RPMI7951 (cell line): Measurements from ENCODE around the gene ASB2. TPM values are rescaled to one million over a fixed set of nuclear protein-coding genes. Genes with fewer than 3 reads are reported as not detected.
A peak's percentile ranks its signal among the peaks of the same experiment; 100 is the strongest.

Experiments
- DNase-seq: peaks from one replicate; pipeline ENCODE4 v3.0.0-alpha.2; 2012; ENCODE audit warnings: low read depth
- total RNA-seq: library from RNA; depleted of rRNA; stranded (reverse); fragments of >200 nt; shearing (Covaris generic); gene quantifications from 2 replicates; pipeline ENCODE4 v1.2.3, GENCODE V29; 2014

Gene ASB2
- total RNA-seq, 1 experiment from 2014 or later, result 0.36 TPM

DNA sequence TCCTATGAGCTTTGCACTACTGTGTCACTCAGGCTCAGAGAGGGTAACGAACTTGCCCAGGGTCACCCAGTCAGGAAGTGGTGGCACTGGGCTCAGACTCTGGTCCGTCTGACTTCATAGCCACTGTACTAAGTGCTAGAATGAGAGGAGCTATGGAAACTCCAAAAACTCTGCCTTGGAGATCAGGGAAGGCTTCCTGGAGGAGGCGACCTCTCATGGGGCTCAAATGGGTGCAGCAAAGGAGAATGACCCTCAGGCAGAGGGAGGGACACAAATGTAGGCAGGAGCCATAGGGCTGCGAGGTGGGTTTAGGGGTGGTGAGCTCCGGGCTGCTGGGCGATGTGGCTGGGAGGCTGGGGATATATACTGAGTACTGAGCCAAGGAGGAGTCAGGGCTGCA is 23.9 kb upstream of the ASB2 start:
- no peak for DNase-seq

GRCh38 chr14:93999573-93999972 is 23.2 kb upstream of the ASB2 start:
- DNase-seq, result no peak

DNA sequence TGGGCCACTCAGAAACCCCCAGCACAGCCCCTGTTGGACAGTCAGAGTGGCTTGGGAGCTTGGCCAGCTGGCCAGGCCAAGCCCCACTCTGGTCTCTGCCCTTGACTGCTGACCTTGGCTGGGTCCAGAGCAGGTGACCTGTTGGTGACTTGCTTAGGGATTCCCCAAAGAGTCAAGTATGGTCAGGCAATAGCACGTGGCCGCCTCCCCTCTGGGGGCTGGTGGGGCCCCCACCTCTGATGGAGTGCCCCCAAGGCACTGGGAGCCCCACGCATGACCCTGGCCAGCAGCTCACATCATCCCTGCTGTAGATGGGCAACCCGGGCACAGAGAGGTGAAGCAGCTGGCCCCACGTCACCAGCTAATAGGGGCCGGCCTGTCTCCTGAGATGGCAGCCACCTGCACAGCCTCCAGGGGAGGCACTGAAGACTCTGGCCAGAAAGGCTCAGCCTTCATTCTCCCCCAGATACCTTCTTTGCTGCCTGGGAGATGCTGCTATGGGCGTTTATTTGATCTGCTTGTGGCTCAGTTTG is 22.6 kb upstream of the ASB2 start:
- DNase-seq, result no peak

DNA sequence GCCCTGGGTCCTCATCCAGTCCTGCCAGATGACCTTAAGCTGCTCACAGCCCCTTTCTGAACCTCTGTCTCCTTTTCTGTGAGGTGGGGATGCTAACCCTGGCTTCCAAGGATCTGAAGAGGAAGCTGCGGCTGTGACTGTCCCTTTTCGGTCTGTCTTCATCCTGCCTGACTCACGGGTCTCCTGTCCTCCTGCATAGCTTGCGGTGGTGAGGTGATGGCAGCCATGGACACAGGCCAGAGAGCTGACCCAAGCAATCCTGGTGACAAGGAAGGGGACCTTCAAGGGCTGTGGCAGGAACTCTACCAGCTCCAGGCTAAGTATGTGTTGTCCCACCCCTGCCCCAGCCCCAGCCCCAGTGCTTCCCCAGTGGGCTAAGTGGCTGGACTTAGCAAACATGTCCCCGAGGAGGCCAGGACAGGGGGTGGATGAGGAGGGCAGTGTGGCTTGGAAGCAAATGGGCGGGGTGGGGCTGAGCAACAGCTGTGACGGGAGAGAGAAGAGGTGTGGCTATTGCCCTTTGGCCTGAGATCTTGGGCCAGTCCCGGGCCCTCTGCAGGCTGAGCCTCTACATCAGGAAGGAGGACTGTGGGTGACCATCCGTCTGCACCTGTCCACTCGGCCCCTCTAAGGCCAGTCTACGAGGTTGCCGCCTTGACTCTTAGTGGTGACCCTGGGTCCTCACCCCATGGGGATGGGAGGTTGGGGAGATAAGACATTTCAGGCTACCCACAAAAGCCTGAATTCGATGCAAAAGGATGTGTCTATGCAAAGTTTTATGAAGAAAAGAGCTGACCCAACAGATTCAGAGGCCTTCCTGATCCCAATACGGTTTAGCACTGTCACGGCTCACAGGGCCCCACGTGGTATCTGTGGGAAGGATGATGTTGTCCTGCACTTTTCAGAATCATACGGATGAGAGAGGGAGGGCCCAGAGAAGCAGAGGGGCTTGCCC is 21.8 kb upstream of the ASB2 start:
- DNase-seq, result no peak

DNA sequence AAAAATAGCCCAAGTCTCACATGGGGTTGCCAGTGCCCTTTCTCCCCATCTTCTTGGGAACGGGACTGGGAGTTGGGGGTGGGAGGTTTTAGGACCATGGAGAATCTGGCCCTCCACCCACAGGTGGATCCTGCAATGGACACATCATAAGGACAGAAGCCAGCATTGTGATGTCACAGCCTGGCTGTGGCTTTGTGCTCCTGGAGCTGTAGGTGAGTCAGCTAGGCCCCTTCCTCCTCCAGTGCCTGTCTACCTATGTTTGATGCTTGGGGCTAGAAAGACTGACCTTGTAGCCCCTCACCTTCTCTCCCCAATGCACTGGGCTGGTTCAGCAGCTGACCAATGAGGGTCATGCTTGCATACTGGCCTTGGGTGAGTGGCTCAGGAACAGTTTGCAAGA is 20.7 kb upstream of the ASB2 start, which contains the start of gene CCDC197:
Gene CCDC197 (plus strand): TSS at position 220 of the 400 bp plus-strand sequence. CDS start 831 bp downstream, outside the sequence.
- DNase-seq, result no peak

- no peak for DNase-seq
These were observed 19.8 kb upstream of the ASB2 start for GRCh38 chr14:93996130-93996695.

GRCh38 chr14:93994919-93995682 is 18.7 kb upstream of the ASB2 start:
- DNase-seq, result peak; percentile 88

DNA sequence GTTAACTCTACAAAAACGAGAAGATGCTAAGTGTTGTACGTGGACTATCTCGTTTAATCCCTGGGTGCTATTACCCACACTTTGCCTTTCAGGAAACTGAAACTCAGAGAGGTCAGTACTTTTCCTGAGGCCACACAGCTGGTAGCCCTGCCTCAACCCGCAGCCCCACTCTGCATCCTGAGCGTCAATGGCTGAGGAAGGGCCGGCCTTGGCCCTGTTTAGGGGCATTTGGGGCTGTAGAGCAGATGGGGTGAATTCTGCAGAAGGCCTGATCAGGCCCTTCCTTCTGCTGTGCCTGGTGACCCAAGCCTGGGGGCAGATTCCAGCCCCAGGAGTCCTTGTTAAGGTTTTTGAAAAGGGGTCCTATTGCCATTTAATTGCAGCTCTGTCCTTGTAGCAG is 17.0 kb upstream of the ASB2 start:
- DNase-seq, result no peak

- no peak for DNase-seq
These were observed 15.3 kb upstream of the ASB2 start for GRCh38 chr14:93991649-93992048.

GRCh38 chr14:93991212-93991611 is 14.8 kb upstream of the ASB2 start:
- no peak for DNase-seq

DNA sequence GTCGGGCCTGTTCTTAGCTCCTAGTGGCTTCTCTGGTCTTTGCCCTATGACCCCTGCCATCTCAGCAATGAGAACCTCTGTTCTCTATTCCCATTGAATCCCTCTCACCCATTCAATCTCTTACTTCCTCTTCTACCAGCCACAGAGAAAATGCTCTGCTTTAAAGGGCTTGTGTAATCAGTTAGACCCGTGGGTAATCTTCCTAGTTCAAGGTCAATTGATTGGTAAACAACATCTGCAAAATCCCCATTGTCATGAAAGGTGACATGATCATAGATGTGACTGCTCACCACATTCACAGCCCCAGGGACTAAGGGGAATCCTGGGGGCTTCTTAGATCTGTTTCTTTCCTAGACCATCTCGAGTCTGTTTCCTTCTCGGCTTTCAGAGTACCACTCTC is 13.6 kb upstream of the ASB2 start:
- no peak for DNase-seq

DNA sequence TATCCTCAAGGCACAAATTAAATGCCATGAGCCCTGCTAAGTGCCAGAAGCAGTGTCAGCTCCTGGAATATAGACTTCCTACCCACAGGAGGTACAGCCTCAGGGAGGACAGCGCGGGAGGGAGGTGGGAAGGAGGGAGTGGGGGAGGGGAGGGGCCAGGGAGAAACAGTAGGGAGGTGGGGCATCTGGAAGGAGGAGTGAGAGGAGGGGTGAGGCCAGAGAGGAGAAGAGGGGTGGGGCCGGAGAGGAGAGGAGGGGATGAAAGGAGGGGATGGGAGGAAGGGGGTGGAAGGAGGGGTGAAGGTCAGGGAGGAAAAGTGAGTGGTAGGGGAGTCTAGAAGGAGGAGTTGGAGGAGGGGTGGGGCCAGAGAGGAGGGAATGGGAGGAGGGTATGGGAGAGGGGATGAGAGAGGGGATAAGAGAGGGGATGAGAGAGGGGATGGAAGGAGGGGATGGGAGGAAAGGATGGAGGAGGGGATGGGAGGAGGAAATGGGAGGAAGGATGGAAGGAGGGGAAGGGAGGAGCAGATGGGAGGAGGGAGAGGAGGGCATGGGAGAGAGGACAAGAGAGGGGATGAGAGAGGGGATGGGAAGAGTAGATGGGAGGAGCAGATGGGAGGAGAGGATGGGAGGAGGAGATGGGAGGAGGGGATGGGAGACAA is 11.6 kb upstream of the ASB2 start:
- no peak for DNase-seq

GRCh38 chr14:93987376-93987775 is 11.0 kb upstream of the ASB2 start:
- no peak for DNase-seq

- no peak for DNase-seq
These were observed 10.6 kb upstream of the ASB2 start for GRCh38 chr14:93986955-93987354.

GRCh38 chr14:93984987-93985410 is 8.6 kb upstream of the ASB2 start:
- peak; percentile 78 for DNase-seq

DNA sequence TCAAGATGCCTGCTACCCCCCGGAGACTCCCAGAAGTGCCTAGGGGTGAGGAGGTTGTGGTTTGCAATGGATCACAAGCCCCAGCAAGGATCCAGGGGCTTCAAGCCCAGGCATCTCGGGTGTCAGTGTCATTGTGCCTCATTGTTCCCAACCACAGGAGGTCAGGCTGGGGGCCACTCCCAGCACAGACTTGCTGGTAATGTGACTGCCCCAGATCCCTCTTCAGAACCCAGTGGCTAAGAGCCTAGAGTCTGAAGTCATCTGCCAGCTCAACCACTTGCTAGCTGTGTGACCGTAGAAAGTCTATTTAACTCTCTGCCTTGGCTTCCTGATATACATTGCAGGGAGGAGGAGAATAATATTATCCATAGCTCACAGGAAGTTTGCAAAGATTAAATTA is 7.7 kb upstream of the ASB2 start:
- peak; percentile 48 for DNase-seq

DNA sequence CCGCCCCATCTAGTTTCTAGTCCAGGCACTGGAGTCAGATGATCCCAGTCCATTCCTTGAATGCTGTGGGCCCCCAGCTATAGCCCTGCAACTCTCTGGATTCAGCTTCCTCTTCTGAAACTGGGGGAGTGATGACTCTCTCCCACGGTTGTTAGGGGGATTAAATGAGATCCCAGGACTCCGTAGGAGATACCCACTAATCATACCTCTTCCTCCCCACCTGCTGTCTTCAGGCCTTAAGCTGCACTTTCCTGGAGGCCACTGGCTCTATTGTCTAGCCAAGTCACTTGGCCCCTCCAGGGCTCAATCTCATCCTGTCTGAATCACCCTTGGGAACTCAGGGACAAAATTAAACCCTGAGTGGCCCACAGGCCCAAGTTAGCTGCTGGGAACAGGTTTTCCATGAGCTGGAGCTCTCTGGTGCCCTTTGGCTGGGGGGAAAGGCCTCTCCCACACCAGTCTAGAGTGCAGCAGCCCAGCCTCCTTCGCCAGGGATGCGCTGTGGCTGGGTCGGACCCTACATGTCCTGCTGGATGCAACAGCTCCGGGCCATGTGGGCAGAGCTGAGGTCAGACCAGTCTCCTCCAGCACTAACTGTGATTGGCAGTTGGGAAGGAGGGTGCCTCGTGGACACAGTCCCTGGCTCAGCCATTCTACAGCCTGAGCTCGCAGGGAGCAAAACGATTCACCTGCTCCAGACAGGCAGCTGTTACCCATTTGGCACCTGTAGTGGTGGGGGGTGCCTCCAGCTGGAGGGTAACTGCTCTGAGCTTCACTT is 6.0 kb upstream of the ASB2 start:
- DNase-seq, result no peak

GRCh38 chr14:93981316-93982229 is 5.2 kb upstream of the ASB2 start:
- no peak for DNase-seq

- DNase-seq, result peak; percentile 70
These were observed 4.3 kb upstream of the ASB2 start for GRCh38 chr14:93980456-93981201.
